HG03159 (cell line): ENCODE measurements around the gene GNLY.
"Not testable (repeated sequence)": the region's sequence is repeated elsewhere in the genome, so short reads cannot be mapped to it uniquely, and the experiment has no call there.

ENCODE experiments used
- ATAC-seq: cut with Tn5 transposase; IDR thresholded peaks from one replicate; pipeline ENCODE4 v1.9.1; 2021; ENCODE audit warnings: mild to moderate bottlenecking, moderate library complexity; ENCODE audit not compliant: unreplicated experiment

Gene GNLY

GRCh38 chr2:85694052-85695025, at the start of gene GNLY:
GNLY (plus strand) TSS chr2:85694358; CDS start chr2:85694419, 61 bp downstream.
- no peak for ATAC-seq

- ATAC-seq = no peak
Measured at GRCh38 chr2:85644909-85645308, 49.2 kb upstream of the GNLY start.

- ATAC-seq = no peak
Measured at GRCh38 chr2:85646166-85646565, 48.0 kb upstream of the GNLY start.

GRCh38 chr2:85647823-85648526, 46.2 kb upstream of the GNLY start:
- ATAC-seq = peak; percentile 73

GRCh38 chr2:85648619-85649018, 45.5 kb upstream of the GNLY start:
- no peak for ATAC-seq

GRCh38 chr2:85649201-85650190, 44.7 kb upstream of the GNLY start:
- ATAC-seq = no peak

GRCh38 chr2:85650456-85650855, 43.7 kb upstream of the GNLY start:
- ATAC-seq = no peak

GRCh38 chr2:85651097-85651496, 43.1 kb upstream of the GNLY start:
- no peak for ATAC-seq

GRCh38 chr2:85652056-85652455, 42.1 kb upstream of the GNLY start:
- ATAC-seq = no peak

- no peak for ATAC-seq
Measured at GRCh38 chr2:85653996-85654395, 40.2 kb upstream of the GNLY start.

- ATAC-seq = no peak
Measured at GRCh38 chr2:85655961-85656417, 38.2 kb upstream of the GNLY start.

GRCh38 chr2:85656468-85656867, 37.7 kb upstream of the GNLY start:
- no peak for ATAC-seq

- ATAC-seq = not testable (repeated sequence)
Measured at GRCh38 chr2:85657399-85657798, 36.8 kb upstream of the GNLY start.

- ATAC-seq = no peak
Measured at GRCh38 chr2:85659324-85659981, 34.7 kb upstream of the GNLY start.

GRCh38 chr2:85660301-85660700, 33.9 kb upstream of the GNLY start:
- ATAC-seq = not testable (repeated sequence)

GRCh38 chr2:85660725-85661124, 33.4 kb upstream of the GNLY start:
- no peak for ATAC-seq

GRCh38 chr2:85661139-85661858, 32.9 kb upstream of the GNLY start:
- ATAC-seq = no peak

- no peak for ATAC-seq
Measured at GRCh38 chr2:85662899-85663593, 31.1 kb upstream of the GNLY start.
